GM19438 (cell line): ENCODE data around the gene ZNF486.
A peak's percentile ranks its signal among the peaks of the same experiment; 100 is the strongest.
"Not testable (repeated sequence)": the region's sequence is repeated elsewhere in the genome, so short reads cannot be mapped to it uniquely, and the experiment has no call there.

Source experiments
- ATAC-seq: cut with Tn5 transposase; IDR thresholded peaks from one replicate; pipeline ENCODE4 v1.9.1; 2021; ENCODE audit warnings: low read depth; ENCODE audit not compliant: unreplicated experiment

ZNF486 gene

GRCh38 chr19:20221605-20222004 is 54.6 kb downstream of the ZNF486 start:
- ATAC-seq: not testable (repeated sequence)

DNA sequence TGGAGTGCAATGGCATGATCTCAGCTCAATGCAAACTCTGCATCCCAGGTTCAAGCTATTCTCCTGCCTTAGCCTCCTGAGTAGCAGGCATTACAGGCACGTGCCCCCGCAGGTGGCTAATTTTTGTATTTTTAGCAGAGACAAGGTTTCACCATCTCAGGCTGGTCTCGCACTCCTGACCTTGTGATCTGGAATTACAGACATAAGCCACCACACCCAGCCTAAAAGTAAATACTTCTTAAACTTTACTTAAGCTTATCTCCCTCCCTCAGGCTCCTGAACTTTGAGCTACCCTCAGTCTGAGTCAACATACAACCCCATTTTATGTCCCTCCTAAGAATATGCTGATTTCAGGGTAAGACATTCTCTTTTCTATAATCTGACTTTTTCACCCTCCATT is 66.1 kb downstream of the ZNF486 start:
- ATAC-seq: no peak

- no peak for ATAC-seq
Measured at GRCh38 chr19:20235156-20235555, 68.1 kb downstream of the ZNF486 start.

DNA sequence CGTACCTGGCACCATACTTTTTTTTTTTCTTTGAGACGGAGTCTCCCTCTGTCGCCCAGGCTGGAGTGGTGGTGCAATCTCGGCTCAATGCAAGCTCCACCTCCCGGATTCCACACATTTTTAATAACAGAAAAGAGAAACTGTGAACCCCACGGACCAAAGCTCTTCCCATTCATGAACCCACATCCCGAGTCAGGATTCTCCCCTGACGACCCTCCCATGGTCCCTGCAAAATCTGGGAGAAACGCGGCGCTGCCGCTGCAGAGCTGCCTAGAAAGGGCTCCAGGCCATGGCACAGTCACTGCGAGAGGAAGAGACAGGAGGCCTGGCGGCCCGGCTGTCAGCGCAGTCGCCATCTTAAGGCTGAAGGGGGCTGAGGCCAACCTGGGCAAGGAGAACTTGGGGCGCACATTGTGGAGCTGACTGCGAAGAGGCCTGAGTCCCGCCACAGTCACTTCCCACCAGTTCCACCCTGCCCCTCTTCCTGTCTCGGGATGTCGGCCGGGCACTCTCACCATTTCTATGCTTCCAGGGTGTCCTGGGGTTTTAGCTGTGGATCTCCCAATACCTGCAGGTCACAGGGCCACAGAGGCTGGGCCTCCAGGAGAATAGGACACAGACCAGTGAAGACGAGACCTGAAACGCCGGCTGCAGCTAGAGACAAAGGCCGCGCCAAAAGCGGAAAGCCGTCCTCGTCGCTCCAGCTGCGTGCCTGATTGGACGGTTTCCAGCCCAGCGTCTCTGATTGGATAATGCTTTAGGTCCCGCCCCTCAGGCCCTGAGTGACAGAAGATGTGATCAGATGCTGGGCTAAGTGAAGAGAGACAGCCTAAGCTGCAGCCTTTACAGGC is 71.0 kb downstream of the ZNF486 start:
- peak; percentile 91 for ATAC-seq

GRCh38 chr19:20243629-20244028 is 76.6 kb downstream of the ZNF486 start:
- no peak for ATAC-seq

DNA sequence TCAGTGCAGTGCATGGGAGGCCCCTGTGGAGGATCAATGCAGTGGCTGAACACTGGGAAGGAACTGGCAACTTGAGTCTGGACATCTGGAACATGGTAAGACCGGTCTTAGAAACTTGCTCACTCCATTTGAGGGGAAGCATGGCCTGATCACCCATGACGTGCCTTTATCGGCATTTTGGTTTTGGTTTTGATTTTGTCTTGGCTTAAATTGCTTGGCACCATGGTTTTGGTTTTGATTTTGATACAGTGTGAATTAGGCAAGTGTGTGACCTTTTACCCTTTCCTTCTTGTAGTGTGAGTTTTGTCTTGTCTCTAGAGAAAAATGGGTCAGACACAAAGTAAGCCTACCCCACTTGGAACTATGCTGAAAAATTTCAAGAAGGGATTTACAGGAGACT is 77.3 kb downstream of the ZNF486 start:
- ATAC-seq: no peak

GRCh38 chr19:20245309-20245708 is 78.3 kb downstream of the ZNF486 start:
- ATAC-seq: no peak

- ATAC-seq: no peak
Measured at GRCh38 chr19:20247016-20247683, 80.1 kb downstream of the ZNF486 start.

DNA sequence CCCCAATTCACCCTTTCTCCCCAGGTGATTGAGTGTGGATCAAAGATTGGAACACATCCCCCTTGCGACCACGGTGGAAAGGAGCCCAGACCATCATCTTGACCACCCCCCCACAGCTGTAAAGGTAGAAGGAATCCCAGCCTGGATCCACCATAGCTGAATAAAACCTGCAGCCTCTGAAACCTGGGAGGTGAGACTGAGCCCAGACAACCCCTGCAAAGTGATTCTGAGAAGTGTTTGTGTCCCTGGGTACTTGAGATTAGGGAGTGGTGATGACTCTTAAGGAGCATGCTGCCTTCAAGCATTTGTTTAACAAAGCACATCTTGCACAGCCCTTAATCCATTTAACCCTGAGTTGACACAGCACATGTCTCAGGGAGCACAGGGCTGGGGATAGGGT is 81.2 kb downstream of the ZNF486 start:
- not testable (repeated sequence) for ATAC-seq
